B cell (primary cell): ENCODE results near the gene KCNS1. TPM values are rescaled to one million over a fixed set of nuclear protein-coding genes. Genes with fewer than 3 reads are reported as not detected.

Source experiments
- ATAC-seq: fragments of 200-7000 bp; cut with Tn5 transposase; one replicate; pipeline ENCODE4 v1.10.0; 2021; ENCODE audit warnings: low read depth, mild to moderate bottlenecking, moderate number of reproducible peaks, moderate library complexity
- CTCF ChIA-PET: fragments of 350-600 bp; sonication (Branson Sonifier 250); formaldehyde crosslinking; loops from one replicate; lab custom pipeline; 2021; ENCODE audit warnings: antibody characterized with exemption, inconsistent platforms; lab: Charles Lee
- POLR2A ChIA-PET: fragments of 350-600 bp; sonication (Branson Sonifier 250); formaldehyde crosslinking; loops from one replicate; lab custom pipeline; 2021; ENCODE audit warnings: antibody characterized with exemption; lab: Charles Lee
- DNase-seq: peaks from one replicate; pipeline ENCODE4 v3.0.0; 2013
- H2AFZ ChIP-seq: 2 replicates; pipeline ENCODE4 v1.6.1; 2012; ENCODE audit warnings: mild to moderate bottlenecking, low read depth, low read length; ENCODE audit not compliant: insufficient read depth, poor library complexity, severe bottlenecking
- H3K27ac ChIP-seq, 2 donors: 1 replicate in 1 of 2; 2 replicates in 1 of 2; pipeline ENCODE4 v1.5.1; 2012 to 2013; ENCODE audit warnings: low read length in 2 of 2, mild to moderate bottlenecking in 2 of 2, moderate library complexity in 1 of 2
- H3K27me3 ChIP-seq, 4 experiments: fragments of 200-600 bp in 1 of 4; sonication (generic) in 1 of 4; replicated peaks in 1 of 4; 1 replicate in 2 of 4; 2 replicates in 2 of 4; pipeline versions ENCODE4 v1.6.1 to v1.7.0; 2013 to 2016; ENCODE audit warnings: low read length in 3 of 4, mild to moderate bottlenecking in 2 of 4, mixed read lengths in 1 of 4, moderate library complexity in 1 of 4; ENCODE audit not compliant: insufficient read depth in 4 of 4, control insufficient read depth in 3 of 4; ENCODE audit errors: control extremely low read depth in 1 of 4
- H3K36me3 ChIP-seq, 2 experiments: replicated peaks in 1 of 2; 1 replicate in 1 of 2; 2 replicates in 1 of 2; pipeline versions ENCODE4 v1.6.1 to v1.7.1; 2013; ENCODE audit warnings: low read length in 1 of 2; ENCODE audit not compliant: insufficient read depth in 2 of 2, control insufficient read depth in 1 of 2; ENCODE audit errors: control extremely low read depth in 1 of 2, extremely low read depth in 1 of 2
- H3K4me1 ChIP-seq, 2 donors: fragments of 200-600 bp in 1 of 2; sonication (generic) in 1 of 2; 1 replicate in 1 of 2; 2 replicates in 1 of 2; pipeline versions ENCODE4 v1.5.1 to v1.6.1; 2013 to 2017; ENCODE audit warnings: low read length in 2 of 2; ENCODE audit not compliant: control insufficient read depth in 2 of 2, insufficient read depth in 2 of 2
- H3K4me2 ChIP-seq: replicated peaks from 2 replicates; pipeline ENCODE3; 2012; ENCODE audit warnings: mild to moderate bottlenecking, low read depth, low read length; ENCODE audit not compliant: poor library complexity, severe bottlenecking
- H3K4me3 ChIP-seq, 5 experiments: fragments of 200-600 bp in 1 of 5; sonication (generic) in 1 of 5; 1 replicate in 3 of 5; 2 replicates in 2 of 5; pipeline versions ENCODE4 v1.5.1 to v1.7.0; 2011 to 2016; ENCODE audit warnings: low read length in 4 of 5, mild to moderate bottlenecking in 4 of 5, low read depth in 2 of 5, control low read depth in 1 of 5, moderate library complexity in 1 of 5; ENCODE audit not compliant: insufficient read depth in 1 of 5; ENCODE audit errors: control extremely low read depth in 1 of 5, extremely low read depth in 1 of 5
- H3K79me2 ChIP-seq: fragments of 200-600 bp; sonication (generic); one replicate; pipeline ENCODE4 v1.6.0; 2016; ENCODE audit warnings: low read length; ENCODE audit not compliant: control insufficient read depth, insufficient read depth
- H3K9ac ChIP-seq: fragments of 200-600 bp; sonication (generic); 2 replicates; pipeline ENCODE4 v1.6.1; 2017; ENCODE audit warnings: mild to moderate bottlenecking, low read length, moderate library complexity
- H3K9me3 ChIP-seq, 3 donors: one replicate each; pipeline versions ENCODE4 v1.6.1 to v1.7.1; 2013; ENCODE audit warnings: low read length in 2 of 3; ENCODE audit not compliant: control insufficient read depth in 2 of 3, insufficient read depth in 1 of 3; ENCODE audit errors: control extremely low read depth in 1 of 3
- H4K20me1 ChIP-seq: 2 replicates; pipeline ENCODE4 v1.6.0; 2012; ENCODE audit warnings: mild to moderate bottlenecking, low read length; ENCODE audit not compliant: insufficient read depth, control insufficient read depth, poor library complexity, severe bottlenecking
- H3K27ac Mint-ChIP-seq: one replicate; pipeline ENCODE4 v1.8.0; 2021; ENCODE audit warnings: mixed read lengths
- H3K27me3 Mint-ChIP-seq: one replicate; pipeline ENCODE4 v1.8.0; 2021; ENCODE audit warnings: mixed read lengths
- H3K4me1 Mint-ChIP-seq: one replicate; pipeline ENCODE4 v1.8.0; 2021; ENCODE audit warnings: mixed read lengths
- H3K4me3 Mint-ChIP-seq: one replicate; pipeline ENCODE4 v1.8.0; 2021; ENCODE audit warnings: mixed read lengths
- H3K9me3 Mint-ChIP-seq: one replicate; pipeline ENCODE4 v1.8.0; 2022; ENCODE audit warnings: mixed read lengths; ENCODE audit not compliant: insufficient read depth
- EZH2 ChIP-seq: IDR thresholded peaks from 2 replicates; pipeline ENCODE4 v1.6.1; 2012; ENCODE audit warnings: borderline replicate concordance, low read depth, mild to moderate bottlenecking, moderate library complexity, low read length; ENCODE audit not compliant: insufficient read depth, poor library complexity, severe bottlenecking
- WGBS: methylation state at CpG from one replicate; pipeline ENCODE4 v1.1.5; 2013; ENCODE audit warnings: missing lambda C conversion rate; ENCODE audit not compliant: insufficient coverage; 5-methylcytosine and 5-hydroxymethylcytosine counted together
- intact Hi-C: fragments of 100-400 bp; cut with micrococcal nuclease; formaldehyde crosslinking; loops from one replicate; pipeline ENCODE4 v1.10.0; 2022
- polyA plus RNA-seq: library from polyadenylated mRNA; depleted of rRNA; stranded (reverse); fragments of >200 nt; gene quantifications from 2 replicates; pipeline ENCODE4 v1.2.3, GENCODE V29; 2012
- total RNA-seq, 2 donors: library from RNA; stranded (reverse); fragments of 120-200 nt in 1 of 2; gene quantifications; 1 replicate in 1 of 2; 2 replicates in 1 of 2; pipeline versions ENCODE4 v1.2.3 to v1.2.4, GENCODE V29; 2013 to 2022
- TF ChIP-seq, protein P1 (sequence below): fragments of 200-600 bp; IDR thresholded peaks from one replicate; pipeline ENCODE4 v1.8.0; 2022; ENCODE audit warnings: antibody characterized with exemption, mild to moderate bottlenecking

KCNS1 gene
- total and polyA plus RNA-seq, 2 donors (not counting 1 experiment from before 2014, with no cell fraction given): 0.04 TPM; not detected in 1

DNA sequence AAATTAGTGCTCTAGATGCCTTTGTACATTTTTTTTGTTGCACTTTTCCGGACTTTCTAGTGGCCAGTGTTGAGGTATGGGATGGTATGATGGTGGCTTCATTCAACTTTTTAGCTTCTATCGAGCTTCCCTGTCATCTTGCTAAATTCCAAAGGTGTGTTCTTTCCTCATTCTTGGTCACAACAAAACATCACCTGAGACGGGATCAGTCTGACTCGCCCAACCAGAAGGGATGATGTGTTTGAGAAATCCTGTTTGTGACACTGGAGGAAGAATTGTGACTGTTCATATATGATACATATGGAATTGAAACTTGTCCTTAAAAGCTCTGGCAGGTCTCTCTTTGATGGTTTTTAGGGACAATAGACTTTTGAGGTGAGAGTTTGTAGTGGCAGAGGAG is 33.8 kb downstream of the KCNS1 start:
- Histone ChIP-seq H4K20me1 (peaks cover 66% of the 10 kb centered on the region), H3K27me3 (no peaks in the 10 kb centered on the region), H3K4me2 (no peak overlapping the region), H2AFZ (no peak overlapping the region), H3K79me2 (peaks cover 97% of the 10 kb centered on the region), H3K4me1 (peaks cover 7 to 11% of the 10 kb centered on the region in 2 donors), H3K4me3 (no peak overlapping the region), H3K9me3 (peaks cover 0 to 1% (median 0%) of the 10 kb centered on the region in 3 donors), H3K27ac (peak overlapping the region in 1 of 2 donors; percentile 30), H3K9ac (no peak overlapping the region), H3K36me3 (peaks cover 16 to 57% of the 10 kb centered on the region in 2 experiments)
- ATAC-seq (no peak), DNase-seq (no peak)
- no CpG with 5 or more reads among the region's 4 CpGs for WGBS
- Mint-ChIP-seq H3K4me3 (no peak overlapping the region), H3K4me1 (peaks cover 55% of the 10 kb centered on the region), H3K27me3 (no peaks in the 10 kb centered on the region), H3K27ac (no peak overlapping the region), H3K9me3 (no peaks in the 10 kb centered on the region)
- ChIA-PET CTCF (interaction anchor here (1.3 to 1.6 kb wide), 3 partner anchors 13 to 56 kb away, joined by 3 to 5 read pairs (median 4); no protein-coding TSS in a partner anchor), POLR2A (no interaction called here)
- TF ChIP-seq EZH2: no peak
- TF ChIP-seq, protein P1, sequence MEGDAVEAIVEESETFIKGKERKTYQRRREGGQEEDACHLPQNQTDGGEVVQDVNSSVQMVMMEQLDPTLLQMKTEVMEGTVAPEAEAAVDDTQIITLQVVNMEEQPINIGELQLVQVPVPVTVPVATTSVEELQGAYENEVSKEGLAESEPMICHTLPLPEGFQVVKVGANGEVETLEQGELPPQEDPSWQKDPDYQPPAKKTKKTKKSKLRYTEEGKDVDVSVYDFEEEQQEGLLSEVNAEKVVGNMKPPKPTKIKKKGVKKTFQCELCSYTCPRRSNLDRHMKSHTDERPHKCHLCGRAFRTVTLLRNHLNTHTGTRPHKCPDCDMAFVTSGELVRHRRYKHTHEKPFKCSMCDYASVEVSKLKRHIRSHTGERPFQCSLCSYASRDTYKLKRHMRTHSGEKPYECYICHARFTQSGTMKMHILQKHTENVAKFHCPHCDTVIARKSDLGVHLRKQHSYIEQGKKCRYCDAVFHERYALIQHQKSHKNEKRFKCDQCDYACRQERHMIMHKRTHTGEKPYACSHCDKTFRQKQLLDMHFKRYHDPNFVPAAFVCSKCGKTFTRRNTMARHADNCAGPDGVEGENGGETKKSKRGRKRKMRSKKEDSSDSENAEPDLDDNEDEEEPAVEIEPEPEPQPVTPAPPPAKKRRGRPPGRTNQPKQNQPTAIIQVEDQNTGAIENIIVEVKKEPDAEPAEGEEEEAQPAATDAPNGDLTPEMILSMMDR: no peak
- intact Hi-C loops: no loop called here

DNA sequence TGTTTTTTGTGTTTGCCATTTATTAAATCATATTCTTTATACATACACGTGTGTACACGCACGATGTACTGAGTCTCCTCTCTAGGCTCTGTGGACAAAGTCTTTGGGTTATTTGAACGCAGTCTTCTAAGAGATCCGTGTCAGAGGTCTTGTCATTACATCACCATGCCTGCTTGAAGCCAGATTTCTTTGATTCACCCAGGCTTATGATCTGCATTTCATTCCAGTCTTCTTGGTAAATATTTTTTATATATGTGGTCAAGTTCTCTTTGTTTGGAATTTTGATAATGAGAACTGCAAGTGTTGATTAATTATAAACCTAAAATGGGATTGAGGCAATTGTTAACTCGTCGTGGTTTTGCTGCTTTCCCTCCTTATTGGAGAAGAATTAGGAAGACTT is 34.6 kb downstream of the KCNS1 start:
- POLR2A ChIA-PET: no interaction called here
- no peak overlapping the region for H2AFZ ChIP-seq

More for the DNA sequence above, 34.6 kb downstream of the KCNS1 start:
- Mint-ChIP-seq H3K4me3 (no peak overlapping the region), H3K9me3 (no peaks in the 10 kb centered on the region), H3K27ac (no peak overlapping the region), H3K4me1 (peaks cover 56% of the 10 kb centered on the region), H3K27me3 (no peaks in the 10 kb centered on the region)
- Histone ChIP-seq H3K4me3 (no peak overlapping the region), H3K27me3 (no peaks in the 10 kb centered on the region), H4K20me1 (peaks cover 67% of the 10 kb centered on the region), H3K79me2 (peaks cover 99% of the 10 kb centered on the region), H3K4me2 (no peak overlapping the region), H3K36me3 (peaks cover 16 to 55% of the 10 kb centered on the region in 2 experiments), H3K9me3 (peaks cover 0 to 1% (median 0%) of the 10 kb centered on the region in 3 donors), H3K4me1 (peaks cover 7 to 11% of the 10 kb centered on the region in 2 donors), H3K9ac (no peak overlapping the region), H3K27ac (no peak overlapping the region)
- 95% methylated on average over 6 of the region's 7 CpGs for WGBS
- no peak for DNase-seq
- CTCF ChIA-PET: interaction anchor here (0.7 to 2.4 kb wide), 4 partner anchors 12 to 55 kb away, joined by 3 to 9 read pairs (median 4); no protein-coding TSS in a partner anchor
- intact Hi-C loops: no loop called here
- no peak for ATAC-seq
- TF ChIP-seq, protein P1: no peak
- TF ChIP-seq EZH2: no peak
